Liver (tissue), 9 donors: ENCODE data around the gene XXYLT1. TPM values are rescaled to one million over a fixed set of nuclear protein-coding genes. Genes with fewer than 3 reads are reported as not detected.

ENCODE experiments used
- DNase-seq: peaks from one replicate; pipeline ENCODE4 v3.0.0-alpha.2; 2017; ENCODE audit warnings: low spot score
- H3K27ac ChIP-seq, 2 donors: one replicate each; pipeline ENCODE4 v1.7.0; 2013; ENCODE audit warnings: inconsistent platforms in 2 of 2, low read length in 2 of 2, control low read depth in 1 of 2, low read depth in 1 of 2, mild to moderate bottlenecking in 1 of 2
- H3K27me3 ChIP-seq, 4 donors: one replicate each; pipeline versions ENCODE4 v1.6.1 to v1.7.0; 2013; ENCODE audit warnings: low read length in 3 of 4, inconsistent platforms in 1 of 4, mild to moderate bottlenecking in 1 of 4, moderate library complexity in 1 of 4; ENCODE audit not compliant: control insufficient read depth in 4 of 4, insufficient read depth in 4 of 4
- H3K36me3 ChIP-seq, 4 donors: one replicate each; pipeline versions ENCODE4 v1.6.1 to v1.7.0; 2013; ENCODE audit warnings: low read length in 3 of 4, mild to moderate bottlenecking in 3 of 4, low read depth in 1 of 4, moderate library complexity in 1 of 4; ENCODE audit not compliant: control insufficient read depth in 4 of 4, insufficient read depth in 3 of 4
- H3K4me1 ChIP-seq, 4 donors: one replicate each; pipeline versions ENCODE4 v1.6.1 to v1.7.0; 2013; ENCODE audit warnings: low read length in 3 of 4, mild to moderate bottlenecking in 3 of 4, moderate library complexity in 1 of 4; ENCODE audit not compliant: control insufficient read depth in 4 of 4, insufficient read depth in 4 of 4
- H3K4me3 ChIP-seq, 3 donors: one replicate each; pipeline versions ENCODE4 v1.6.1 to v1.7.0; 2013; ENCODE audit warnings: low read length in 3 of 3, control low read depth in 1 of 3, low read depth in 1 of 3, mild to moderate bottlenecking in 1 of 3
- H3K9ac ChIP-seq, 2 donors: one replicate each; pipeline ENCODE4 v1.7.0; 2013; ENCODE audit warnings: low read length in 2 of 2, mild to moderate bottlenecking in 2 of 2, moderate library complexity in 2 of 2, control low read depth in 1 of 2, low read depth in 1 of 2
- H3K9me3 ChIP-seq, 4 donors: one replicate each; pipeline versions ENCODE4 v1.6.1 to v1.7.0; 2013; ENCODE audit warnings: low read length in 3 of 4; ENCODE audit not compliant: control insufficient read depth in 4 of 4
- ATF3 ChIP-seq: IDR thresholded peaks from 2 replicates; pipeline ENCODE4 v1.6.1; 2016; ENCODE audit warnings: antibody characterized with exemption
- EGR1 ChIP-seq, 2 donors: IDR thresholded peaks; 2 replicates each; pipeline ENCODE4 v1.6.1; 2016 to 2018; ENCODE audit warnings: antibody characterized with exemption in 2 of 2, low read depth in 2 of 2
- FOXA1 ChIP-seq: IDR thresholded peaks from 2 replicates; pipeline ENCODE4 v1.6.1; 2016; ENCODE audit warnings: antibody characterized with exemption
- FOXA2 ChIP-seq: IDR thresholded peaks from 2 replicates; pipeline ENCODE4 v1.6.1; 2016; ENCODE audit warnings: antibody characterized with exemption
- GABPA ChIP-seq, 2 donors: IDR thresholded peaks in 1 of 2; conservative IDR thresholded peaks in 1 of 2; 2 replicates each; pipeline ENCODE4 v1.6.1; 2016; ENCODE audit warnings: antibody characterized with exemption in 2 of 2, mild to moderate bottlenecking in 1 of 2, moderate library complexity in 1 of 2
- HNF4A ChIP-seq, 2 donors: conservative IDR thresholded peaks; 2 replicates each; pipeline ENCODE4 v1.6.1; 2016; ENCODE audit warnings: antibody characterized with exemption in 2 of 2, mild to moderate bottlenecking in 2 of 2
- HNF4G ChIP-seq: IDR thresholded peaks from 2 replicates; pipeline ENCODE4 v1.6.1; 2016; ENCODE audit warnings: antibody characterized with exemption
- JUND ChIP-seq, 2 donors: IDR thresholded peaks; 2 replicates each; pipeline ENCODE4 v1.6.1; 2016; ENCODE audit warnings: antibody characterized with exemption in 2 of 2
- NR2F2 ChIP-seq: IDR thresholded peaks from 2 replicates; pipeline ENCODE4 v1.6.1; 2016; ENCODE audit warnings: antibody characterized with exemption
- RAD21 ChIP-seq, 2 donors: IDR thresholded peaks; 2 replicates each; pipeline ENCODE4 v1.6.1; 2016; ENCODE audit warnings: antibody characterized with exemption in 2 of 2, mild to moderate bottlenecking in 2 of 2
- REST ChIP-seq: IDR thresholded peaks from 2 replicates; pipeline ENCODE4 v1.6.1; 2016; ENCODE audit warnings: antibody characterized with exemption, mild to moderate bottlenecking
- RXRA ChIP-seq, 2 donors: IDR thresholded peaks; 2 replicates each; pipeline ENCODE4 v1.6.1; 2017 to 2018; ENCODE audit warnings: antibody characterized with exemption in 2 of 2, mild to moderate bottlenecking in 1 of 2
- SP1 ChIP-seq: IDR thresholded peaks from 2 replicates; pipeline ENCODE4 v1.6.1; 2018; ENCODE audit warnings: antibody characterized with exemption, mild to moderate bottlenecking
- YY1 ChIP-seq: IDR thresholded peaks from 2 replicates; pipeline ENCODE4 v1.6.1; 2016; ENCODE audit warnings: antibody characterized with exemption, mild to moderate bottlenecking
- ZBTB33 ChIP-seq: IDR thresholded peaks from 2 replicates; pipeline ENCODE4 v1.6.1; 2016; ENCODE audit warnings: antibody characterized with exemption
- WGBS: extraction: QIAGEN DNeasy Blood & Tissue Kit; methylation state at CpG from one replicate; pipeline ENCODE4 v1.1.7; 2013; 5-methylcytosine and 5-hydroxymethylcytosine counted together
- polyA plus RNA-seq, 2 donors: library from polyadenylated mRNA; stranded (reverse) in 1 of 2; unstranded in 1 of 2; fragments of 200-250 nt in 1 of 2; fragments of >200 nt in 1 of 2; fragmentation: Nextera tagmentation in 1 of 2; extraction: Ambion mirVana in 1 of 2; gene quantifications; one replicate each; pipeline versions ENCODE4 v1.2.1 to v1.2.3, GENCODE V29; 2013 to 2015
- total RNA-seq, 2 donors: library from RNA; depleted of rRNA; stranded (reverse); fragments of >200 nt; gene quantifications; one replicate each; pipeline ENCODE4 v1.2.3, GENCODE V29; 2014
- donor health status: healthy.
- donor health status: healthy.
- donor health status: healthy.
- donor health status: healthy.
- donor health status: healthy.

XXYLT1 gene
- total and polyA plus RNA-seq, 4 donors = 0.93 to 7.6 (median 2.8) TPM

GRCh38 chr3:195134431-195134830 lies 136.5 kb downstream of the XXYLT1 start:
- no peak overlapping the region for H3K4me3 ChIP-seq
- H3K9me3 ChIP-seq = no peaks in the 10 kb centered on the region
- H3K27me3 ChIP-seq = no peaks in the 10 kb centered on the region
- H3K4me1 ChIP-seq = no peaks in the 10 kb centered on the region
- no peaks in the 10 kb centered on the region for H3K36me3 ChIP-seq
- 96% methylated on average over 6 of the region's 6 CpGs for WGBS
- H3K9ac ChIP-seq = no peak overlapping the region
- no peak overlapping the region for H3K27ac ChIP-seq
- TF ChIP-seq JUND (IDR thresholded peaks at IDR 0.05) = no peak
- TF ChIP-seq HNF4A (conservative IDR thresholded peaks at IDR 0.05) = no peak
- no peak for TF ChIP-seq RAD21 (IDR thresholded peaks at IDR 0.05)
- no peak for TF ChIP-seq SP1
- no peak for TF ChIP-seq ATF3
- TF ChIP-seq FOXA1 = no peak
- no peak for TF ChIP-seq HNF4G
- DNase-seq = no peak

GRCh38 chr3:195133462-195133861 lies 137.5 kb downstream of the XXYLT1 start:
- H3K9ac ChIP-seq = no peak overlapping the region
- no peak for TF ChIP-seq NR2F2
- TF ChIP-seq RAD21 (IDR thresholded peaks at IDR 0.05) = peak in 1 of 2 donors; percentile 30
- no peaks in the 10 kb centered on the region for H3K4me1 ChIP-seq
- no peaks in the 10 kb centered on the region for H3K27me3 ChIP-seq
- 82% methylated on average over 12 of the region's 12 CpGs for WGBS
- H3K9me3 ChIP-seq = no peaks in the 10 kb centered on the region
- H3K36me3 ChIP-seq = no peaks in the 10 kb centered on the region
- no peak overlapping the region for H3K27ac ChIP-seq
- no peak overlapping the region for H3K4me3 ChIP-seq
- no peak for DNase-seq

- Histone ChIP-seq H3K36me3 (no peaks in the 10 kb centered on the region), H3K9me3 (no peaks in the 10 kb centered on the region), H3K27me3 (no peaks in the 10 kb centered on the region), H3K9ac (no peak overlapping the region), H3K27ac (no peak overlapping the region), H3K4me3 (no peak overlapping the region), H3K4me1 (no peaks in the 10 kb centered on the region)
- DNase-seq = no peak
- TF ChIP-seq FOXA2 (no peak), RXRA (IDR thresholded peaks at IDR 0.05) (no peak), EGR1 (IDR thresholded peaks at IDR 0.05; ENCODE audit: low read depth in 2 of 2) (no peak), FOXA1 (no peak), GABPA (IDR thresholded peaks at IDR 0.05 in 1 of 2, conservative IDR thresholded peaks at IDR 0.05 in 1 of 2) (no peak), RAD21 (IDR thresholded peaks at IDR 0.05) (no peak), ZBTB33 (no peak), HNF4G (no peak), JUND (IDR thresholded peaks at IDR 0.05) (no peak), HNF4A (conservative IDR thresholded peaks at IDR 0.05) (no peak), REST (no peak), YY1 (no peak)
- WGBS = 93% methylated on average over 4 of the region's 4 CpGs
These were observed 137.9 kb downstream of the XXYLT1 start for GRCh38 chr3:195133013-195133412.
